GM12892 (cell line): ENCODE measurements around the gene FAM240B.

Experiments used
- DNase-seq: peaks from one replicate; pipeline ENCODE4 v3.0.0; 2011; ENCODE audit not compliant: insufficient read length
- FAIRE-seq: peaks from 2 replicates; lab custom pipeline; 2011; peaks lifted over from hg19 to GRCh38; lab: Jason Lieb, UNC
- POLR2A ChIP-seq: IDR thresholded peaks from 2 replicates; pipeline ENCODE4 v1.6.1; 2011; ENCODE audit warnings: low read depth, low read length, control low read depth
- POLR2AphosphoS5 ChIP-seq: IDR thresholded peaks from 2 replicates; pipeline ENCODE4 v1.6.1; 2011; ENCODE audit warnings: low read depth, low read length, control low read depth
- TAF1 ChIP-seq: IDR thresholded peaks from 2 replicates; pipeline ENCODE4 v1.6.1; 2011; ENCODE audit warnings: low read depth, mild to moderate bottlenecking, control low read depth, low read length, borderline replicate concordance

FAM240B gene

GRCh38 chr9:38696999-38697398, 22.9 kb downstream of the FAM240B start:
- TF ChIP-seq POLR2AphosphoS5 (no peak), TAF1 (no peak), POLR2A (no peak)
- no peak for DNase-seq
- no peak for FAIRE-seq

DNA sequence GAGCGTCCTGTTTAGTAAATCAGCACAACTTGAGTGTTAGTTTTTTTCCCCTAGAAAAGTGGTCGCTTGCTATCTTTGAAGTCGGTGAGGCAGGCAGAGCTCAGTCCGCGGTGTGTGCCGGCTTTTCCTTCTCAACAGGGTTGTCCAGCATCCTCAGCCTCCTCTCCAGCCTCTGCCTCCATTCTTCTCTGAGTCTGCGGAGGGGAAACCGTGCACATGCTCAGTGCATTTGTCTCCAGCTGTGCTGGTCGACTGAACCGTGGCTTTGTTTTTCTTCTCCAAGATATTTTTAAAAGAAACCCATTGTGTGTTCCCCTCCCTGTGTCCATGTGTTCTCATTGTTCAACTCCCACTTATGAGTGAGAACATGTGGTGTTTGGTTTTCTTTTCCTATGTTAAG, 25.3 kb downstream of the FAM240B start:
- FAIRE-seq (no peak), DNase-seq (no peak)
- TF ChIP-seq POLR2AphosphoS5 (no peak), POLR2A (no peak), TAF1 (no peak)

DNA sequence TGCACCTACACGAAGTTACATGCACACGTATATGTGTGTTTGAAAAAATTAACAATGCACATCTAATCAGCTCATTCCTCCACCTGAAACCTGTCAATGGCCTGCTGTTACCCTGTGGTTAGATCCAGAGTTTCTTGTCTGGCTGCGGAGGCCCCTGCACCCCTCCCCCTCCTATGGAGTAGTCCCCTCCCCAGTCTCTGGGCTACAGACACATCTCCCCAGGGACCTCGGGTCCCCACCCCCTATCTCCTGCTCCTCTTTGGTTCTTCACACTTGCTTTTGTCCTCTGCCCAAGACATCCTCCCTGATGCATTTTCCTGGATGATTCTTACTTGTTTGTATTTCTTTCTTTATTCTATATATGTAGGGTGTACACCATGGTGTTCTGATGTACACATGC, 27.2 kb downstream of the FAM240B start:
- no peak for DNase-seq
- TF ChIP-seq POLR2A (no peak), POLR2AphosphoS5 (no peak), TAF1 (no peak)
- no peak for FAIRE-seq

- FAIRE-seq (no peak), DNase-seq (no peak)
- TF ChIP-seq POLR2AphosphoS5 (no peak), TAF1 (no peak), POLR2A (no peak)
Observed at GRCh38 chr9:38690574-38690973, 29.4 kb downstream of the FAM240B start.

DNA sequence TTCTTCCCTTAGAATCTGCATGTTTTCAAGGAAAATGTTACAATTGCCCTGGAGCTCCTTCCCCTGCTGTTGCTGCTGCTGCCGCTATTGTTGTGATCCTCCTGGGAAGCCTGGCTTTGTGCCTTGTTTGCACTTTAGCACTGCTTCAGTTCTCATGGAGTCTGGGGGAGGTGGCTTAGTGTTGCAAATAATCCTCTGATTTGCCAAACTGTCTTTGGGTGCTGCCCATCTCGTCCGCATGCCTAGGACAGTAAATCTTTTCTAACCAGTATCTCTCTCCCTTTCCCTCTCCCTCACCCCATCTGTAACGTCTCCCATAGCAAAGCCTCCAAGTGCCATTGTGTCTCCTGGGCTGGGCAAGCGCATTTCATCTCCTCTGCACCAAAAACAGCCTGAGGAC, 30.3 kb downstream of the FAM240B start:
- DNase-seq (no peak), FAIRE-seq (peak; percentile 46)
- TF ChIP-seq TAF1, result no peak
- no peak for TF ChIP-seq POLR2AphosphoS5
- no peak for TF ChIP-seq POLR2A

DNA sequence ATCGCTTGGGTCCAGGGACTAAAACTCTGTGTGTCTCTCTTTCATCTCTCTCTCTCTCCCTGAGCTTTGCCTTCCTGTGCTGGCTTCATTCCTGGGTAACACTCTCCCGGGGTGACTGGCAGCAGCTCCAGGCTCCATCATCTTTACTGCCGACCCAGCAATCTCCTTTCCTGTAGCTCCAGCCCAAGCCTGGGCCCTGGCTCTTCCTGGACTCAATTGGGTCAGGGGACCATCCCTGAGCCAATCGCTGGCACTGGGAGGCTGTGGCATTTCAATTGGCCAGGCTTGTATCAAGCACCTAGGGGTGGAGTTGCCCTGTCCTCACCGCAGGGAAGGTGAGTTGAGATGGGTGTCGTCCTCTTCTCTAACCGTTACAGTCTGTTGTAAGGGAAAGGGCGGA, 31.9 kb downstream of the FAM240B start:
- FAIRE-seq, result no peak
- no peak for TF ChIP-seq POLR2AphosphoS5
- TF ChIP-seq POLR2A, result no peak
- TF ChIP-seq TAF1, result no peak
- DNase-seq, result no peak

- DNase-seq (no peak), FAIRE-seq (no peak)
- no peak for TF ChIP-seq POLR2AphosphoS5
- TF ChIP-seq TAF1, result no peak
- no peak for TF ChIP-seq POLR2A
Observed at GRCh38 chr9:38687389-38687842, 32.5 kb downstream of the FAM240B start.

GRCh38 chr9:38686933-38687332, 33.0 kb downstream of the FAM240B start:
- FAIRE-seq, result no peak

DNA sequence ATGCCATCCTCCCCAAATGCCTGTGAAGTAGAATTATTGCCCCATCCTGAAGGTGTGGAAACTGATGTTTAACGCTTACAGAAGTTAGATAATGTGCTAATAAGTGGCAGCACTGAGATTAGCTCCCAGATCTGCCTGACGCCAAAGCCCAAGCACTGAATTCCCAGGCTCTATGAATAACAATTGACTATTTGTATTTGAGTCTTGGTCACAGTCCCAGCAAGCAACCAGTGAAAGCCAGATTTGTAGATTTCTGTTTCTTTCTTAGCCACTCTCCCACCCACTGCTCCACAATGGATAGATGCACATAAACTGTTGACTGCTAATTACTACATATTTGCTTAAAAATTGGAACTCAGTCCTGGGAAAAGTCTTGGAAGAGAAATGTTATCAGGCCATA, 34.4 kb downstream of the FAM240B start:
- FAIRE-seq (no peak), DNase-seq (no peak)
- no peak for TF ChIP-seq TAF1
- TF ChIP-seq POLR2A, result no peak
- no peak for TF ChIP-seq POLR2AphosphoS5

More at GRCh38 chr9:38686933-38687332, 33.0 kb downstream of the FAM240B start:
- TF ChIP-seq POLR2AphosphoS5, result no peak
- TF ChIP-seq POLR2A, result no peak
- TF ChIP-seq TAF1, result no peak
- DNase-seq, result no peak

GRCh38 chr9:38683336-38683735, 36.6 kb downstream of the FAM240B start:
- no peak for FAIRE-seq
- no peak for TF ChIP-seq POLR2A
- no peak for TF ChIP-seq TAF1
- no peak for TF ChIP-seq POLR2AphosphoS5
- no peak for DNase-seq

- FAIRE-seq, result no peak
- no peak for DNase-seq
Observed at GRCh38 chr9:38682713-38683112, 37.2 kb downstream of the FAM240B start.

GRCh38 chr9:38681747-38682227, 38.1 kb downstream of the FAM240B start:
- FAIRE-seq (no peak), DNase-seq (no peak)
- TF ChIP-seq POLR2A (no peak), POLR2AphosphoS5 (no peak), TAF1 (no peak)

More at GRCh38 chr9:38682713-38683112, 37.2 kb downstream of the FAM240B start:
- no peak for TF ChIP-seq POLR2A
- TF ChIP-seq POLR2AphosphoS5, result no peak
- TF ChIP-seq TAF1, result no peak
